K562 (cell line): ENCODE results near the gene LRP1. TPM values are rescaled to one million over a fixed set of nuclear protein-coding genes. Genes with fewer than 3 reads are reported as not detected.

Source experiments
- ATAC-seq: fragments of 200-7000 bp; cut with Tn5 transposase; 3 replicates; pipeline ENCODE4 v1.9.1; 2020; ENCODE audit warnings: moderate library complexity
- BruUV-seq: library from RNA; stranded (reverse); fragments of 400-500 nt; replicated peaks from 2 replicates; lab custom pipeline; 2021; lab: Mats Ljungman, UMichigan
- CTCF ChIA-PET: fragments of 300-600 bp; formaldehyde crosslinking; extraction: SDS; loops from one replicate; lab custom pipeline; 2021; ENCODE audit warnings: low intra/inter-chr PET ratio; lab: Yijun Ruan, JAX
- POLR2A ChIA-PET: fragments of 300-600, 350-650 bp; sonication (Branson Sonifier 250); formaldehyde crosslinking; extraction: SDS; loops from one replicate; lab custom pipeline; 2021; ENCODE audit warnings: antibody characterized with exemption, inconsistent platforms; lab: Yijun Ruan, JAX
- DNase-seq, 4 experiments: peaks; one replicate each; pipeline versions ENCODE4 v3.0.0 to v3.0.0-alpha.2; 2011 to 2018; ENCODE audit warnings: low spot score in 3 of 4, mixed read lengths in 3 of 4; ENCODE audit errors: extremely low read depth in 1 of 4
- FAIRE-seq: peaks from 2 replicates; lab custom pipeline; 2011; peaks lifted over from hg19 to GRCh38; lab: Jason Lieb, UNC
- H2AFZ ChIP-seq: 2 replicates; pipeline ENCODE4 v1.6.0; 2011; ENCODE audit warnings: low read depth, low read length, control low read depth, inconsistent platforms
- H3K27ac ChIP-seq: fragments of 200-600 bp; 3 replicates; pipeline ENCODE4 v1.8.0; 2011; ENCODE audit warnings: low read depth, mild to moderate bottlenecking, control low read depth, inconsistent platforms, low read length, moderate library complexity, mixed read lengths; ENCODE audit errors: extremely low read depth
- H3K27me3 ChIP-seq, 2 experiments: fragments of 300-600 bp in 1 of 2; 2 replicates in 1 of 2; 3 replicates in 1 of 2; pipeline versions ENCODE4 v1.6.0 to v1.8.0; 2011; ENCODE audit warnings: inconsistent platforms in 2 of 2, low read length in 2 of 2, mild to moderate bottlenecking in 1 of 2, mixed read lengths in 1 of 2, moderate library complexity in 1 of 2; ENCODE audit not compliant: control insufficient read depth in 2 of 2, insufficient read depth in 2 of 2
- H3K36me3 ChIP-seq: fragments of 300-600 bp; 3 replicates; pipeline ENCODE4 v1.8.0; 2011; ENCODE audit warnings: mild to moderate bottlenecking, low read length, inconsistent platforms; ENCODE audit not compliant: control insufficient read depth, insufficient read depth
- H3K4me1 ChIP-seq, 2 experiments: fragments of 200-600 bp in 1 of 2; replicated peaks in 1 of 2; 2 replicates in 1 of 2; 3 replicates in 1 of 2; pipeline versions ENCODE4 v1.5.1 to v1.8.0; 2011; ENCODE audit warnings: inconsistent platforms in 2 of 2, low read length in 2 of 2, mild to moderate bottlenecking in 1 of 2, mixed read lengths in 1 of 2, moderate library complexity in 1 of 2; ENCODE audit not compliant: control insufficient read depth in 2 of 2, insufficient read depth in 2 of 2
- H3K4me2 ChIP-seq: 2 replicates; pipeline ENCODE4 v1.6.1; 2011; ENCODE audit warnings: low read length, control low read depth, inconsistent platforms, mixed read lengths; ENCODE audit not compliant: insufficient read depth
- H3K4me3 ChIP-seq: fragments of 200-600 bp; sonication (generic), shearing (Covaris generic); 2 replicates; pipeline ENCODE4 v1.5.1; 2016; ENCODE audit warnings: control low read depth, inconsistent platforms
- H3K79me2 ChIP-seq: fragments of 200-600 bp; 3 replicates; pipeline ENCODE4 v1.8.0; 2011; ENCODE audit warnings: low read length, inconsistent platforms; ENCODE audit not compliant: control insufficient read depth, insufficient read depth
- H3K9ac ChIP-seq, 2 experiments: 2 replicates each; pipeline versions ENCODE4 v1.6.0 to v1.6.1; 2011; ENCODE audit warnings: low read depth in 2 of 2, low read length in 2 of 2, control low read depth in 1 of 2, inconsistent platforms in 1 of 2, mild to moderate bottlenecking in 1 of 2, mixed read lengths in 1 of 2; ENCODE audit not compliant: insufficient read depth in 1 of 2
- H3K9me1 ChIP-seq: one replicate; pipeline ENCODE4 v1.6.0; 2011; ENCODE audit warnings: inconsistent platforms, mild to moderate bottlenecking, low read length, moderate library complexity; ENCODE audit not compliant: control insufficient read depth, insufficient read depth
- H3K9me3 ChIP-seq: replicated peaks from 2 replicates; pipeline ENCODE4 v1.5.1; 2011; ENCODE audit warnings: low read depth, low read length, inconsistent platforms; ENCODE audit not compliant: control insufficient read depth, insufficient read depth
- H4K20me1 ChIP-seq: replicated peaks from 2 replicates; pipeline ENCODE4 v1.6.1; 2011; ENCODE audit warnings: low read length, inconsistent platforms, mixed read lengths; ENCODE audit not compliant: control insufficient read depth, insufficient read depth
- CEBPG ChIP-seq, 3 experiments: fragments of 200-800 bp in 1 of 3; sonication (Bioruptor generic) in 1 of 3; sonication (generic) in 1 of 3; formaldehyde crosslinking in 1 of 3; IDR thresholded peaks in 2 of 3; conservative IDR thresholded peaks in 1 of 3; 2 replicates each; pipeline versions ENCODE4 v1.6.1 to v1.8.0; 2016 to 2022; ENCODE audit warnings: missing compliant biosample characterization in 2 of 3, missing genetic modification characterization in 2 of 3, mild to moderate bottlenecking in 1 of 3, missing genetic modification reagents in 1 of 3
- HDAC1 ChIP-seq, 2 experiments: fragments of 450-650 bp; IDR thresholded peaks; 2 replicates each; pipeline ENCODE4 v1.6.1; 2016 to 2017; ENCODE audit warnings: inconsistent platforms in 1 of 2, mild to moderate bottlenecking in 1 of 2, moderate library complexity in 1 of 2
- HNRNPLL ChIP-seq: fragments of 200-400 bp; formaldehyde crosslinking; IDR thresholded peaks from 2 replicates; pipeline ENCODE4 v1.6.1; 2017; ENCODE audit warnings: low read length, low read depth, mild to moderate bottlenecking; ENCODE audit not compliant: poor library complexity, severe bottlenecking
- WGBS: fragments of 100-300 bp; shearing (Covaris generic); methylation state at CpG from one replicate; pipeline ENCODE4 v1.1.6; 2016; ENCODE audit warnings: low coverage, mixed read lengths; ENCODE audit not compliant: insufficient coverage; ENCODE audit errors: missing lambda C conversion rate; 5-methylcytosine and 5-hydroxymethylcytosine counted together
- in situ Hi-C: fragments of 300-500 bp; cut with MboI; formaldehyde crosslinking; loops from 4 replicates; pipeline ENCODE4 v1.15.0; 2018; ENCODE audit warnings: inconsistent platforms, mixed read lengths
- intact Hi-C: fragments of 100-400 bp; cut with micrococcal nuclease; formaldehyde crosslinking; loops from 2 replicates; pipeline ENCODE4 v1.14.2; 2022
- polyA plus RNA-seq, 8 experiments: library from polyadenylated mRNA; depleted of rRNA in 4 of 8; stranded (reverse) in 5 of 8; unstranded in 3 of 8; fragments of >200 nt; fragmentation: Nextera tagmentation in 2 of 8; fragmentation: Illumina TruSeq in 1 of 8; extraction: Ambion mirVana in 2 of 8; extraction: Trizol in 1 of 8; gene quantifications; 2 replicates each; pipeline versions ENCODE4 v1.2.1 to v1.2.3, GENCODE V29; 2011 to 2014; ENCODE audit warnings: inconsistent platforms in 1 of 8, missing spikeins in 1 of 8
- total RNA-seq, 7 experiments: library from RNA; depleted of rRNA in 6 of 7; stranded (reverse); fragments of >200 nt in 6 of 7; fragmentation: Illumina TruSeq in 2 of 7; extraction: Trizol in 2 of 7; gene quantifications; 2 replicates each; pipeline versions ENCODE4 v1.2.1 to v1.2.3, GENCODE V29; 2011 to 2021; ENCODE audit warnings: low replicate concordance in 1 of 7
- TF ChIP-seq, protein P1 (sequence below), 2 experiments: IDR thresholded peaks; 2 replicates each; pipeline ENCODE4 v1.6.1; 2012; ENCODE audit warnings: improper control_type of control experiment in 2 of 2, low read depth in 2 of 2, low read length in 2 of 2, borderline replicate concordance in 1 of 2
- TF ChIP-seq, protein P2 (sequence below), 2 experiments: fragments of 450-650 bp in 1 of 2; sonication (generic) in 1 of 2; formaldehyde crosslinking in 1 of 2; IDR thresholded peaks in 1 of 2; conservative IDR thresholded peaks in 1 of 2; 2 replicates each; pipeline versions ENCODE4 v1.6.1 to v1.8.1; 2016 to 2023; ENCODE audit warnings: mild to moderate bottlenecking in 2 of 2, moderate library complexity in 2 of 2, inconsistent platforms in 1 of 2, missing genetic modification reagents in 1 of 2
- TF ChIP-seq, protein P3 (sequence below): fragments of 450-650 bp; IDR thresholded peaks from one replicate; pipeline ENCODE4 v1.6.1; 2018; ENCODE audit warnings: mild to moderate bottlenecking, moderate library complexity; ENCODE audit not compliant: partially characterized antibody

The LRP1 gene
- total and polyA plus RNA-seq, 9 of the 15 experiments (the other 6 are each of a cell fraction or from before 2014, with no cell fraction given), result 0.04 to 0.64 (median 0.19) TPM; not detected in 2

DNA sequence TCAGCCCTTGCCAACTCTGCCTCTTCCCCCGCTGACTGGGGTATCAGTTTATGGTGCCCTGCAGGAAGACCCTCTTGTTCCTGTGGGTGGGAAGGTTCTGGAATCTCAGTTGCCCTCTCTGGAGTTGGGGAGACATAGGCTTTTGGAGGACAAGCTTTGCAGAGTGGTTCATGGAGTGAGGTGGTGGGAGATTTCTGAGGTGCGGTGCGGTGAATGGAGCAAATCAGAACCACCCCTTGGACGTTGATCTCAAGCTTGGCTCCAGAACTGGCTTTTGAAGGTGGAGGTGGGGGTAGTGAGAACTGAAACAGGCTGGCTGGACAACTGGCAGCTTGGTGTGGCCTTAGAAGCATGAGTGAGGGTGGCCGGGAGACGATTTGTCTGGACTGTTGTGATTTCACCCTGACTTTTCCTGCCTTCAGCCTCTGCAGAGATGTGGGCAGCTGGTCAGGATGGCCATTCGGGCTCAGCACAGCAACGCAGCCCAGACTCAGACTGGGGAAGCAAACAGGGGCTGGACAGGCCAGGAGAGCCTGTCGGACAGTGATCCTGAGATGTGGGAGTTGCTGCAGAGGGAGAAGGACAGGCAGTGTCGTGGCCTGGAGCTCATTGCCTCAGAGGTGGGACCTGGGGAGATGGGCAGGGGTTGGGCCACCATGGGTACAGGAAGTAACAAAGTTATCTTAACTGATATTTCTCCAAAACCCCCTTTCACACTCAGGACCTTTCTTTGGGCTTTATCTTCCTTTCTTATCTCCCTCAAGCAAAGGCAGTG lies 102.3 kb downstream of the LRP1 start:
- peaks cover 28% of the 10 kb centered on the region for H3K79me2 ChIP-seq
- intact Hi-C loops (no loop called here), in situ Hi-C loops (no loop called here)
- ChIA-PET POLR2A (interaction anchor here (0.6 to 2.3 kb wide), 9 partner anchors 9 to 199 kb away, joined by 3 to 33 read pairs (median 4); no protein-coding TSS in a partner anchor), CTCF (interaction anchor here (1.0 kb wide), 1 partner anchor 18 kb away, joined by 4 read pairs; no protein-coding TSS in a partner anchor)
- H3K9me1 ChIP-seq, result peaks cover 9% of the 10 kb centered on the region
- FAIRE-seq, result no peak
- DNase-seq, result no peak
- WGBS, result 11% methylated on average over 10 of the region's 10 CpGs
- 0 out of 3 replicates have a peak, but pooled peaks have one; percentile 1 for ATAC-seq
- H3K27ac ChIP-seq, result peak overlapping the region; percentile 82
- H3K4me3 ChIP-seq, result peak overlapping the region; percentile 64
- no peaks in the 10 kb centered on the region for H3K27me3 ChIP-seq
- peaks cover 12% of the 10 kb centered on the region for H4K20me1 ChIP-seq
- peaks cover 48 to 65% of the 10 kb centered on the region in 2 experiments for H3K4me1 ChIP-seq
- TF ChIP-seq, protein P1, sequence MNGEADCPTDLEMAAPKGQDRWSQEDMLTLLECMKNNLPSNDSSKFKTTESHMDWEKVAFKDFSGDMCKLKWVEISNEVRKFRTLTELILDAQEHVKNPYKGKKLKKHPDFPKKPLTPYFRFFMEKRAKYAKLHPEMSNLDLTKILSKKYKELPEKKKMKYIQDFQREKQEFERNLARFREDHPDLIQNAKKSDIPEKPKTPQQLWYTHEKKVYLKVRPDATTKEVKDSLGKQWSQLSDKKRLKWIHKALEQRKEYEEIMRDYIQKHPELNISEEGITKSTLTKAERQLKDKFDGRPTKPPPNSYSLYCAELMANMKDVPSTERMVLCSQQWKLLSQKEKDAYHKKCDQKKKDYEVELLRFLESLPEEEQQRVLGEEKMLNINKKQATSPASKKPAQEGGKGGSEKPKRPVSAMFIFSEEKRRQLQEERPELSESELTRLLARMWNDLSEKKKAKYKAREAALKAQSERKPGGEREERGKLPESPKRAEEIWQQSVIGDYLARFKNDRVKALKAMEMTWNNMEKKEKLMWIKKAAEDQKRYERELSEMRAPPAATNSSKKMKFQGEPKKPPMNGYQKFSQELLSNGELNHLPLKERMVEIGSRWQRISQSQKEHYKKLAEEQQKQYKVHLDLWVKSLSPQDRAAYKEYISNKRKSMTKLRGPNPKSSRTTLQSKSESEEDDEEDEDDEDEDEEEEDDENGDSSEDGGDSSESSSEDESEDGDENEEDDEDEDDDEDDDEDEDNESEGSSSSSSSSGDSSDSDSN (IDR thresholded peaks at IDR 0.05; ENCODE audit: borderline replicate concordance in 1 of 2, low read depth in 2 of 2, low read length in 2 of 2), result 0 out of 4 replicates have a peak, but pooled peaks of 1 of the 2 experiments have one; percentile 25
- no peak for TF ChIP-seq HDAC1 (IDR thresholded peaks at IDR 0.05)
- TF ChIP-seq, protein P2, sequence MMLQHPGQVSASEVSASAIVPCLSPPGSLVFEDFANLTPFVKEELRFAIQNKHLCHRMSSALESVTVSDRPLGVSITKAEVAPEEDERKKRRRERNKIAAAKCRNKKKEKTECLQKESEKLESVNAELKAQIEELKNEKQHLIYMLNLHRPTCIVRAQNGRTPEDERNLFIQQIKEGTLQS (IDR thresholded peaks at IDR 0.05), result peak; percentile 3
- TF ChIP-seq, protein P2 (CRISPR knock-in tag; conservative IDR thresholded peaks at IDR 0.05), result no peak
- no peak for TF ChIP-seq CEBPG (CRISPR knock-in tag; IDR thresholded peaks at IDR 0.05)
- peak in 1 of 2 experiments; percentile 6; a peak in 1 of 4 replicates for TF ChIP-seq CEBPG (tag; conservative IDR thresholded peaks at IDR 0.05 in 1 of 2, IDR thresholded peaks at IDR 0.05 in 1 of 2)
- peak; percentile 8 for TF ChIP-seq HNRNPLL
- TF ChIP-seq, protein P3, sequence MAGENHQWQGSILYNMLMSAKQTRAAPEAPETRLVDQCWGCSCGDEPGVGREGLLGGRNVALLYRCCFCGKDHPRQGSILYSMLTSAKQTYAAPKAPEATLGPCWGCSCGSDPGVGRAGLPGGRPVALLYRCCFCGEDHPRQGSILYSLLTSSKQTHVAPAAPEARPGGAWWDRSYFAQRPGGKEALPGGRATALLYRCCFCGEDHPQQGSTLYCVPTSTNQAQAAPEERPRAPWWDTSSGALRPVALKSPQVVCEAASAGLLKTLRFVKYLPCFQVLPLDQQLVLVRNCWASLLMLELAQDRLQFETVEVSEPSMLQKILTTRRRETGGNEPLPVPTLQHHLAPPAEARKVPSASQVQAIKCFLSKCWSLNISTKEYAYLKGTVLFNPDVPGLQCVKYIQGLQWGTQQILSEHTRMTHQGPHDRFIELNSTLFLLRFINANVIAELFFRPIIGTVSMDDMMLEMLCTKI, result no peak
- peaks cover 50% of the 10 kb centered on the region; the same call in 2 of the 3 replicates for H3K36me3 ChIP-seq
- H3K4me2 ChIP-seq, result peak overlapping the region; percentile 97
- BruUV-seq, result no TSS peak
- no peak overlapping the region for H2AFZ ChIP-seq
- H3K9ac ChIP-seq, result peak overlapping the region; percentile 92 to 96
- no peaks in the 10 kb centered on the region for H3K9me3 ChIP-seq
